MCF 10A (cell line): ENCODE measurements around the gene PLPPR5. TPM values are rescaled to one million over a fixed set of nuclear protein-coding genes. Genes with fewer than 3 reads are reported as not detected.
A peak's percentile ranks its signal among the peaks of the same experiment; 100 is the strongest.

ENCODE experiments used
- BruUV-seq: library from RNA; stranded (reverse); fragments of 400-500 nt; replicated peaks from 2 replicates; lab custom pipeline; 2021; lab: Mats Ljungman, UMichigan
- CTCF ChIA-PET: fragments of 300-600 bp; sonication (Branson Sonifier 250); formaldehyde crosslinking; extraction: SDS; loops from one replicate; lab custom pipeline; 2021; ENCODE audit warnings: antibody characterized with exemption, inconsistent platforms; lab: Yijun Ruan, JAX
- POLR2A ChIA-PET: fragments of 300-600, 350-650 bp; sonication (Branson Sonifier 250); formaldehyde crosslinking; extraction: SDS; loops from one replicate; lab custom pipeline; 2020; ENCODE audit warnings: antibody characterized with exemption, inconsistent platforms; lab: Yijun Ruan, JAX
- DNase-seq: peaks from one replicate; pipeline ENCODE4 v3.0.0-alpha.2; 2018; ENCODE audit not compliant: unreplicated experiment
- H3K27ac Mint-ChIP-seq: one replicate; pipeline ENCODE4 v1.8.0; 2022; ENCODE audit warnings: mild to moderate bottlenecking, low read depth, mixed read lengths; ENCODE audit not compliant: unreplicated experiment
- H3K27me3 Mint-ChIP-seq: one replicate; pipeline ENCODE4 v1.8.0; 2022; ENCODE audit warnings: mixed read lengths; ENCODE audit not compliant: insufficient read depth, unreplicated experiment
- H3K36me3 Mint-ChIP-seq: one replicate; pipeline ENCODE4 v1.8.0; 2022; ENCODE audit warnings: mild to moderate bottlenecking, moderate library complexity, mixed read lengths; ENCODE audit not compliant: insufficient read depth, unreplicated experiment
- H3K4me1 Mint-ChIP-seq: one replicate; pipeline ENCODE4 v1.8.0; 2022; ENCODE audit warnings: mixed read lengths; ENCODE audit not compliant: insufficient read depth, unreplicated experiment
- H3K4me3 Mint-ChIP-seq: one replicate; pipeline ENCODE4 v1.8.0; 2022; ENCODE audit warnings: mild to moderate bottlenecking, moderate library complexity, mixed read lengths; ENCODE audit not compliant: unreplicated experiment
- H3K9me3 Mint-ChIP-seq: one replicate; pipeline ENCODE4 v1.8.0; 2022; ENCODE audit warnings: mixed read lengths; ENCODE audit not compliant: unreplicated experiment
- CTCF ChIP-seq: fragments of 200-600 bp; IDR thresholded peaks from one replicate; pipeline ENCODE4 v1.8.0; 2022; ENCODE audit warnings: antibody characterized with exemption, mild to moderate bottlenecking; ENCODE audit not compliant: unreplicated experiment
- intact Hi-C: fragments of 100-400 bp; cut with micrococcal nuclease; formaldehyde crosslinking; loops from 2 replicates; pipeline ENCODE4 v1.14.1; 2022
- total RNA-seq: library from RNA; stranded (reverse); gene quantifications from 2 replicates; pipeline ENCODE4 v1.2.3, GENCODE V29; 2022

Gene PLPPR5
- total RNA-seq, 1 experiment from 2014 or later, result not detected

GRCh38 chr1:98874828-98875227 is 129.8 kb downstream of the PLPPR5 start:
- ChIA-PET POLR2A (no interaction called here), CTCF (interaction anchor here (0.9 kb wide), 1 partner anchor 81 kb away, joined by 4 read pairs; no protein-coding TSS in a partner anchor)
- no peak for TF ChIP-seq CTCF
- Mint-ChIP-seq H3K4me3 (no peak overlapping the region), H3K27ac (no peak overlapping the region), H3K9me3 (no peaks in the 10 kb centered on the region), H3K27me3 (no peaks in the 10 kb centered on the region), H3K36me3 (no peaks in the 10 kb centered on the region), H3K4me1 (no peaks in the 10 kb centered on the region)
- BruUV-seq, result no TSS peak
- intact Hi-C loops, result no loop called here
- no peak for DNase-seq

GRCh38 chr1:98870959-98871903 is 133.4 kb downstream of the PLPPR5 start:
- Mint-ChIP-seq H3K27me3 (no peaks in the 10 kb centered on the region), H3K27ac (no peak overlapping the region), H3K36me3 (no peaks in the 10 kb centered on the region), H3K9me3 (no peaks in the 10 kb centered on the region), H3K4me1 (no peaks in the 10 kb centered on the region), H3K4me3 (no peak overlapping the region)
- intact Hi-C loops, result no loop called here
- peak; percentile 0 for DNase-seq
- ChIA-PET CTCF (no interaction called here), POLR2A (no interaction called here)
- TF ChIP-seq CTCF, result no peak
- BruUV-seq, result no TSS peak

GRCh38 chr1:98865796-98866195 is 138.9 kb downstream of the PLPPR5 start:
- BruUV-seq, result no TSS peak
- ChIA-PET CTCF (no interaction called here), POLR2A (no interaction called here)
- Mint-ChIP-seq H3K4me3 (no peak overlapping the region), H3K27me3 (no peaks in the 10 kb centered on the region), H3K27ac (no peak overlapping the region), H3K9me3 (no peaks in the 10 kb centered on the region), H3K4me1 (no peaks in the 10 kb centered on the region), H3K36me3 (no peaks in the 10 kb centered on the region)
- TF ChIP-seq CTCF, result no peak
- intact Hi-C loops, result no loop called here
- no peak for DNase-seq

- TF ChIP-seq CTCF, result no peak
- Mint-ChIP-seq H3K27me3 (no peaks in the 10 kb centered on the region), H3K36me3 (no peaks in the 10 kb centered on the region), H3K4me1 (no peaks in the 10 kb centered on the region), H3K9me3 (no peaks in the 10 kb centered on the region), H3K27ac (no peak overlapping the region), H3K4me3 (no peak overlapping the region)
- no TSS peak for BruUV-seq
- DNase-seq, result no peak
- ChIA-PET POLR2A (interaction anchor here (0.9 kb wide), 1 partner anchor 430 kb away, joined by 3 read pairs; no protein-coding TSS in a partner anchor), CTCF (no interaction called here)
- intact Hi-C loops, result no loop called here
Measured at GRCh38 chr1:98860329-98860728, 144.3 kb downstream of the PLPPR5 start.
